GM12801 (cell line): ENCODE measurements around the gene CELF1.

Experiments used
- TF ChIP-seq, protein P1 (sequence below): IDR thresholded peaks from one replicate; pipeline ENCODE4 v1.5.1; 2011; ENCODE audit warnings: control low read depth; ENCODE audit not compliant: insufficient read length; ENCODE audit errors: extremely low read depth

The CELF1 gene

DNA sequence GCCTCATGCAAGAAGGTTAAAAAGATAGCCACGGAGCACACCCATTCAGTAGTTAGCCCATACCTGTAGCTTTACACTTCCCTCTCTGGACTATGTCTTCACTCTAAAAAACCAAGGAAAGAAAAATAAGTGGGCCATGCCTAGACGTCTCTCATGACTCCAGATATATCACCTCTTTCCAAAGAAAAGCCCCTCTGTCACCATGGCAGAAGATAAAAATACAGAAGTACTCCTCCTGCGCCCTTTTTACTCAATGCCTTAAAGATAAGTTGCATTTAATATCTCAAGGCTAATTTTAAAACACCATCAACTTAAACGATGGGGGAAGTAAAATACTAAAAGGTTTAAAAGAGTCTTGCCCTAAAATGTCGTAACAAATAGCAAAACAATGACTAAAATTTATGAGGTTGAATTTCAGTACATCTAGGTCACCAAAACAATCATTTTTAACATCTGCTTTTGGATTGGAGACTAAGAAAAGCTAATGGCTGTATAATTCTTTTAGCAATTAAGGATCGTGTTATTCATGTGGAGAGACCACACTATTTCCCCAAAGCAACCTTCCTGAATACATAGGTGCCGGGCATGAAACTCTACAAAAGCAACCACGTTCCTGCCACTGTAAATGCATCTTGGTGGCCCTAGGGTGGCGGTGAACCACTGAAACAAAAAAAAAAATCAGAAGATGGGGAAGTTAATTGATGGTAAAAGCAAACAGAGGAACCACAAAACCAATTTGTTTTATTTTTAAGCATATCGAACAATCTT is 46.0 kb downstream of the CELF1 start:
- TF ChIP-seq, protein P1, sequence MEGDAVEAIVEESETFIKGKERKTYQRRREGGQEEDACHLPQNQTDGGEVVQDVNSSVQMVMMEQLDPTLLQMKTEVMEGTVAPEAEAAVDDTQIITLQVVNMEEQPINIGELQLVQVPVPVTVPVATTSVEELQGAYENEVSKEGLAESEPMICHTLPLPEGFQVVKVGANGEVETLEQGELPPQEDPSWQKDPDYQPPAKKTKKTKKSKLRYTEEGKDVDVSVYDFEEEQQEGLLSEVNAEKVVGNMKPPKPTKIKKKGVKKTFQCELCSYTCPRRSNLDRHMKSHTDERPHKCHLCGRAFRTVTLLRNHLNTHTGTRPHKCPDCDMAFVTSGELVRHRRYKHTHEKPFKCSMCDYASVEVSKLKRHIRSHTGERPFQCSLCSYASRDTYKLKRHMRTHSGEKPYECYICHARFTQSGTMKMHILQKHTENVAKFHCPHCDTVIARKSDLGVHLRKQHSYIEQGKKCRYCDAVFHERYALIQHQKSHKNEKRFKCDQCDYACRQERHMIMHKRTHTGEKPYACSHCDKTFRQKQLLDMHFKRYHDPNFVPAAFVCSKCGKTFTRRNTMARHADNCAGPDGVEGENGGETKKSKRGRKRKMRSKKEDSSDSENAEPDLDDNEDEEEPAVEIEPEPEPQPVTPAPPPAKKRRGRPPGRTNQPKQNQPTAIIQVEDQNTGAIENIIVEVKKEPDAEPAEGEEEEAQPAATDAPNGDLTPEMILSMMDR, result no peak

DNA sequence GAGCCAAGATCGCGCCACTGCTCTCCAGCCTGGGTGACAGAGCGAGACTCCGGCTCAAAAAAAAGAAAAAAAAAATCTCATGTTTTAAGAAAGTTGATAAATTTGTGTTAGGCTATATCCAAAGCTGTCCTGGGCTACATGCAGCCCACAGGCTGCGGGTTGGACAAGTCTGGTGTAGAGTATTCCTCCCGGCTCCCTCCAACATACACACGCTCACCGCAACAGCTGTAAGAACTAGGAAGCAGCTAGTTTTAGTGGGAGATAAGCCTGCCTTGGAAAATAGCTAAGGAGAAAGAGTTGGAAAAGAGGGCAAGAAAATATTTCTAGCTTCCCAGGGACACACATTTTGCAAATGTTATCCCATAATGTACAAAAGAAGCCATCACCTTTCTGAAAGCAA is 46.6 kb downstream of the CELF1 start:
- TF ChIP-seq, protein P1, result no peak

DNA sequence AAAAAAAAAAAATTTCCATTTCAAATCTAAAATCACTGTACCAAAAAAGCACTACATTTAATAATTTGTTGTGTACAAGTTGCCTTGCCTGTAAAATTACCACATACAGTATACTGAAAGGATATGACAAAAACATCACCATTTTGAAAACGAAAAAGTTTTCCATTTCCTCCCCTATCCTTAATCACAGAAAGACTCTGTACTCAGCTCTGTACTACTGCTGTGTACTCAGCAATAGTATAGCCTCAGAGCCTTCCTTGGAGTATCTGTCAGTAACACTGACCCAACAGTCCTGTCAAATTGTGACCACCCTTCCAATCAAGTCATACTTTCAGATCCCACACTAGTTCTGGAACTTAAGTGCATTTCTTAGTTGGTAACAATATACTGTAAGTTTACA is 48.0 kb downstream of the CELF1 start:
- TF ChIP-seq, protein P1, result no peak

DNA sequence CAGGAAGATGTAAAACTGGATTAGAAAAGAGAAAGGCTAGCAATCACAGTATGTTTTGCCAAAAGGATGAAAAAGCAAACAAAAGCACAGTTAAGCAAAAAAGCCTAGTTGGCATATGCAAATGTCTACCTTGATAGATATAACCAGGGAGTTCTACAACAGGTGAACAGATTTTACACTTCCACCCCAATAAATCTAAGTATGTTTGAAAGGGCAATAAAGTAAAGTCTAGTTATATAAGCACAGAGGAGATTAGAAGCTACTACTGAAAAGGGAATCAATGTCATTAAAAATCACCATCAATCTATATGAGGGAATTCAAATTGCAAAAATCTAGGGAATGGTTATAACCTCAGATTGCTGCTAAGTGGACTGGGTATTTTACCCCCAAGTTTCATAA is 49.7 kb downstream of the CELF1 start:
- TF ChIP-seq, protein P1, result no peak

DNA sequence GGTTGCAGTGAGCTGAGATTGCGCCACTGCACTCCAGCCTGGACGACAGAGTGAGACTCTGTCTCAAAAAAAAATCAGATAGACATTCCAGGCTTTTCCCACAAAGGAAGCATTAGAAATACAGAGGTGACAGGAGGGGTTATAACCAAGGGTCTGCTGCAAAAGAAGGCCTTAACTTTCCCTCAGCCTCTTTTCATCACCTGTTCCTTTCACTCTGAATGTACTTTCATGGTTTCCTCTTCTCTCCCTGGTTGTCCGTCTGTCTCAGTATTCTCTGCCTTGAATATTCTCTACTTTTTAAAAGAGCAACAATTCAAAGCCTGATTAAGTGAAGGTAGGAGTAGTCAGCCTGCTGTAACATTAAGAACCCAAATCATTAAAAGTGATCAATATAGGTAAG is 50.2 kb downstream of the CELF1 start:
- TF ChIP-seq, protein P1, result no peak

DNA sequence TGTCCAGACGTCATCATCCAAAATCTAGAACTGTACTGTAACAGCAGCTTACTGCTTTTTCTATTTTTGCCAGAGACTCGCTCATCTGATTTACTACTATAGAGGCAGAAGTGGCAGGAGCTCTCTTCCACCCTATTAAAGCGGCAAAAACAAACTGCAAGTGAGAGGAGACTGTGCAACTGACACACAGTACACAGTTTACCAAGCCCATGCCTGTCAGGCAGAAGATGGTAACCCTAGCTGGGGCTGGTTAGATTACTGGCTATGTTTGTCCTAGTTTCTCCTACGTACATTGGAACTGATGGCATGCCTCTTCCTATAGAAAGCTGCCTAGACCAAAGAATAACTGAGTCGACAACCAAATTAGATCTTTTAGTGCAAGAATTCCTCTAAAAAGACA is 51.8 kb downstream of the CELF1 start:
- TF ChIP-seq, protein P1, result no peak

DNA sequence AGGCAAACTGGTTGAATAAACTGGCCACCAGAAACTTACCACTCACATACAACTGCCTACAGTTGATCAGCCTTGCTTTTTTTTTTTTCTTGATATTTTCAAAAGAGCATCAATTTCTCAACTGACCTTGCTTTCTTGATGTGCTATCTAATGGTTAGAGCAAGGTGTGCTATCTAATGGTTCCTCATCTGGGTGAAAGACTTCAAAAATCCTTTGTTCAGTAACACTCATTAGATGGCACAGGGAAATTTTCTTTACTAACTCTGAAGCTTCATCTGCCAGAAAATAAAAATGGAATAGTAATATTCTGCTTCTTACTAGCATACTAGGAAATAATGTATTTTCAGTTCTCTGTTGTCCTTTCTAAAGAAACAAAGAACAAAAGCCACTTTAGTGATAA is 52.8 kb downstream of the CELF1 start:
- TF ChIP-seq, protein P1, result no peak
